HG02642 (cell line): ENCODE data around the gene KICS2.
"Not testable (repeated sequence)": the region's sequence is repeated elsewhere in the genome, so short reads cannot be mapped to it uniquely, and the experiment has no call there.

Source experiments
- ATAC-seq: cut with Tn5 transposase; IDR thresholded peaks from one replicate; pipeline ENCODE4 v1.9.1; 2021; ENCODE audit warnings: mild to moderate bottlenecking; ENCODE audit not compliant: unreplicated experiment, poor library complexity

KICS2 gene

GRCh38 chr12:64218597-64218996 lies 3.5 kb downstream of the KICS2 start:
- ATAC-seq, result no peak

- not testable (repeated sequence) for ATAC-seq
Observed at GRCh38 chr12:64217643-64218042, 4.5 kb downstream of the KICS2 start.

DNA sequence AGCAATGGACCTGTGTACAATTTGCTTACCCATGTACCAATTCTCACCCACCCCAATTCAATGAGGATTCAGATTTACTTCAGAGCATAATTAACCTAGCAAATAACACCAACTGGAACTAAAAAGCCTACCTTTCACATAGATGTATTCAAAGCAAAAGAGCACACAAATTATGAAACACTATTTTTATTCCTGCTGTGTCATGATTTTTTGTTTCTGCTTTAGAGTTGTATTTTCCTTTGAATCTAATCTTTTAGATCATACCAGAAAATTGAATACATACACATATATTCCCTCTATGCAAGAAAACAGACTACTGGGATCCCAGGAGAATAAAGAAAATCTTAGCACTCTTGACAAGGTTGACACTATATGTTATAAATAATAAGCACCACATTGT lies 5.9 kb downstream of the KICS2 start:
- no peak for ATAC-seq

- ATAC-seq, result no peak
Observed at GRCh38 chr12:64212119-64212746, 9.9 kb downstream of the KICS2 start.

DNA sequence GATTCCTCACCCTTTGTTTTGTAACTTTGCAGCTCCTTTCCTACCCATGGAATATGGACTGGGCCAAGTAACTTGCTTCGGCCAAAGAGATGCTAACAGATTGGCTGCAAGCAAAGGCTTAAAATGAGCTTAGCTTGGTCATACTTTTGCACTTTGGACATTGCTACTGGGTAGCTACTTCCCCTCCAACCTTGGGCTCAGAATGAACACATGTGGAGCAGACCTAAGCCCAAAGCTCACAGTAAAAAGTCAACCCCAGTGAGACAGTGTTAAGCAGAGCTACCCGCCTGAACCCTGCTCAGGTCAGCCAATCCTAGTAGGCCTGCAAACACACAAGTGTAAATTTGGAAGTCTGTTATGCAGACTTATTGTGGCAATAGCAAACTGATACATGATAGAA lies 14.6 kb downstream of the KICS2 start:
- ATAC-seq, result no peak

- ATAC-seq, result no peak
Observed at GRCh38 chr12:64205542-64205941, 16.6 kb downstream of the KICS2 start.

GRCh38 chr12:64203775-64204174 lies 18.3 kb downstream of the KICS2 start:
- no peak for ATAC-seq

- ATAC-seq, result no peak
Observed at GRCh38 chr12:64203036-64203435, 19.1 kb downstream of the KICS2 start.

DNA sequence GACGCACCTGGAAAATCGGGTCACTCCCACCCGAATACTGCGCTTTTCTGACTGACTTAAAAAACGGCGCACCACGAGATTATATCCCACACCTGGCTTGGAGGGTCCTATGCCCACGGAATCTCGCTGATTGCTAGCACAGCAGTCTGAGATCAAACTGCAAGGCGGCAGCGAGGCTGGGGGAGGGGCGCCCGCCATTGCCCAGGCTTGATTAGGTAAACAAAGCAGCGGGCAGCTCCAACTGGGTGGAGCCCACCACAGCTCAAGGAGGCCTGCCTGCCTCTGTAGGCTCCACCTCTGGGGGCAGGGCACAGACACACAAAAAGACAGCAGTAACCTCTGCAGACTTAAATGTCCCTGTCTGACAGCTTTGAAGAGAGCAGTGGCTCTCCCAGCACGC lies 26.3 kb downstream of the KICS2 start:
- ATAC-seq, result not testable (repeated sequence)

- no peak for ATAC-seq
Observed at GRCh38 chr12:64194333-64195149, 27.6 kb downstream of the KICS2 start.

GRCh38 chr12:64193931-64194330 lies 28.2 kb downstream of the KICS2 start:
- no peak for ATAC-seq

DNA sequence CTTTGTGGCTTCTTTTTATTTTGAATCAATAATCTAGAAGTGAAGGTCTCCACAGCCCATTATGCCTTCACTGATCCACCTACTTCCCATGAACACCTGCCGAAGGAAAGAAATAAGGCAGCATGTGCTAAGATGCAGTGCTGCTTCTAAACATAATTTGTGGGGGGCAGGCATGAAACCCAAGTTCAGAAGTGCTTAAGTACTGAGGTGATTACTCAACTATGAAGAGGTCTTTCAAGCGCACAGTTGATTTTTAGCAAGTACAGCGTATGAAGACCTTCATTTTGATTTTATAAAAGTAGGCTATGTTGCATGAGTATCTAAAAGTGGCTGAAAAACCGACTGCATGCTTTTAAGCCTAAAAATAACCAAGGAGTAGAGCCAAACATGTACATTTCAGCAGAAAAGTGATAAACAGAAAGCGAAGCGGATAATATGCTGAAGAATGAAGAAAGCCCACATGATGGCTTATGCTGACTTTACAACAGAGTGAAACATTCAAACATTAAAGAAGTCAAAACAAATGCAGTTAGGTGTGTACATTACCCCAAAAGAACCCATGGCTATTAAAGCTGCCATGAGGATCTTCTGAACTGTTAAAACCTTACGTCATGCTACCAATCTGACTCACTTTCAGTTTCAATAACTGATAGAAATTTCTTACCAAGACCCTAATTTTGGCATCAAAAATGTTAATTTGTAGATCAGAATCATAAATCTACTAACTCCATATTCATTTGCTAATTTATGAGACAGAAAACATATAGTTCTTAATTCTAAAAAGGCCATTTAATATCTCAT lies 29.3 kb downstream of the KICS2 start:
- ATAC-seq, result peak; percentile 92

DNA sequence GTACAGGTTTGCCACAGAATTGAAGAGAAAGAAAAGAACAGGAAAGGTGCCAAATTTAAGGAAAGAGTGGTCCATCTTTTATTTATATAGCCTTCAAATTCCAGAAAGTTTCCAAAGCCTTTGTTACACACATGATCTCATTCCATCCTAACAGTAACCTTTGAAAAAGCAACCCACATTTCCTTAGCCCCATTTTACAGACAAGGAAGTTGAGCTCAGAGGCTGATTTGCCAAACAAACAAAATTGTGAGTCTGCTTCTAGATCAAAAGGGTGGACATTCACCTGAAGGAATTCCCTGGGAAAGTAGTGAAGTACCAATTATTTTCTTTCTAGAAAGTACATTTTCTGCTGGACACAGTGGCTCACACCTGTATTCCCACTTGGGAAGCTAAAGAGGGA lies 32.0 kb downstream of the KICS2 start:
- no peak for ATAC-seq

GRCh38 chr12:64189530-64189929 lies 32.6 kb downstream of the KICS2 start:
- ATAC-seq, result no peak

GRCh38 chr12:64187794-64188193 lies 34.3 kb downstream of the KICS2 start:
- no peak for ATAC-seq

GRCh38 chr12:64187370-64187769 lies 34.7 kb downstream of the KICS2 start:
- no peak for ATAC-seq

- ATAC-seq, result peak; percentile 74
Observed at GRCh38 chr12:64186789-64187188, 35.3 kb downstream of the KICS2 start.

DNA sequence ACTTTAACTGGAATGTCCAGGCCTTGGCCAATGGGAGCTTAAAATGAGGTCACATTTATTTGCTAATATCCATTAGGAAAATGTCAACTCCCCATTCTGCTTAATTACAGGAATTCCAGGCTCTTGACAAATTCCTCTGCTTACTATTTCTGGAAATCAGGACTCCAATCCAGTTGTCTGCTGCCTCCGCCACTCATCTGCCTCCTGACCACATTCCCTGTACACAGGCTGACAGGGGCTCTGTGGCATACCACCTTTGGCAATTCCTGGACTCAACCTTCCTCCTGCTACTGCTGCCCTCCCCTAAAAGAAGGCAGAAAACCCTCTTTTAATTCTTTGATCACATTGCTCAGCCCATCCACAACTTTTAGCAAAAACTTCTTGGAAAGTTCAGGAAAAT lies 37.9 kb downstream of the KICS2 start:
- ATAC-seq, result no peak

DNA sequence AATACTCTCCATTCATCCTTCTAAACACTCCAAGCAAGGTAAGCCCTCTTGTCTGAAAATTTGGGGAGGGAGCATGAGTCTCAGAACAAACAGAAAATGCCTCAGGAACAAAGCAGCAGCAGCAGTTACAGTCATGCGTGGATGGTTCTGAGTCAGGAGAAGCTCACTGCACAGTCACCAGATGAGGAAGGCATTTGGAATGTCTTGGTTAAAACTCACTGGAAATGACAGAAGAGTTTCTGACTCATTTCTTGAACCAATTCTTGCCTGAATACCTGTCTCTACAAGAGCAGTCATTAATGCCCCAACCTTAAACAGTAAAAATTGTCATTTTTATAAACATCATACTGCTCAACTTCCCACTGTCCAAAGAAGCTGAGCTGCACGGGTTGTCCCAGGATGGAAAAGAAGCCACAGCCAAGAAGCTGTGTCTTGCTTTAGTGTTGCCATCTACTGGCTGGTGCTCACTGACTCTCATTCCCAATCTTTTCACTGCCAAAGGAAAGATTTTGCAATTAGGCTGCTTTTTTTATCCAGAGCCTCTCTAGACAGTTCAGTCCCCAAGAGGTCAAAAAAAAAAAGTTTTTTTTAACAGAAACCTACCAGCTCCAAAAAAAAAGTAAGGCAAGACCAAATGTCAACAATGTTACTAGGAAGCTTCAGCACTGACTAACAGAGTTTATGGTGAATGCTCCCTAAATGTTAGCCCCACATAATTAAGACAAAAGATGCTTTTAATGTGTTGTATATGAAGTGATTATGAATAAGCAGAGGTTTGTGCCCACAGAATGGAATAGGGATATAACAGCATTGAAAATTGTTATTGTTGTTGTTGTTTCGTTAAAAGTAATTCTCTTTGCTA lies 40.4 kb downstream of the KICS2 start:
- no peak for ATAC-seq

DNA sequence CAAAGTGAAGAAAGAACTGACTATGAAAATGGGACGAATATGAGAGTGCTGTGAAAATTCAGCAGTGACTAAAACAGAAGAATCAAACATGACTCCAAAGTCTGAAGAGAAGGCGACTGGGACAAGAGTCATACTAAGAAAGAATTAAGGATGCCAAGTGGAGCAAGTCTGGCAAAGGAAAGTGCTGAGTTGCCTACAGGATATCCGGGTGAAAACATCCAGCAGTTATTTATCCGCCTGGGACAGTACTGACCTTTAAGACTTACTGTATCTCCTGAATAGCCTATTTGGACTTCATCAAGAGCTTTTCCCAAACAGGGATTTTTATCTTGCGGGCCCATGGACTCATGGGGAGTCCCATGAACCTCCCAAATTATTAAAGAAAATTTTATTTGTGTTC lies 41.1 kb downstream of the KICS2 start:
- ATAC-seq, result no peak
